GM18502 (cell line): ENCODE results near the gene GRAP2.

Experiments used
- ATAC-seq: cut with Tn5 transposase; IDR thresholded peaks from one replicate; pipeline ENCODE4 v1.9.1; 2021; ENCODE audit warnings: mild to moderate bottlenecking; ENCODE audit not compliant: unreplicated experiment, poor library complexity

Gene GRAP2

GRCh38 chr22:40004836-40005235, 104.0 kb downstream of the GRAP2 start:
- no peak for ATAC-seq

- ATAC-seq: no peak
Measured at GRCh38 chr22:40006641-40007040, 105.8 kb downstream of the GRAP2 start.

GRCh38 chr22:40007853-40008710, 107.2 kb downstream of the GRAP2 start:
- no peak for ATAC-seq

- no peak for ATAC-seq
Measured at GRCh38 chr22:40008726-40009291, 107.9 kb downstream of the GRAP2 start.

- ATAC-seq: no peak
Measured at GRCh38 chr22:40009292-40009774, 108.4 kb downstream of the GRAP2 start.

- ATAC-seq: no peak
Measured at GRCh38 chr22:40009951-40010671, 109.2 kb downstream of the GRAP2 start.

GRCh38 chr22:40010746-40011145, 109.9 kb downstream of the GRAP2 start:
- no peak for ATAC-seq

- ATAC-seq: no peak
Measured at GRCh38 chr22:40014667-40015248, 113.9 kb downstream of the GRAP2 start.

- no peak for ATAC-seq
Measured at GRCh38 chr22:40015358-40015976, 114.6 kb downstream of the GRAP2 start.

GRCh38 chr22:40018051-40018450, 117.2 kb downstream of the GRAP2 start:
- no peak for ATAC-seq

GRCh38 chr22:40019100-40019499, 118.2 kb downstream of the GRAP2 start:
- ATAC-seq: no peak

- no peak for ATAC-seq
Measured at GRCh38 chr22:40020956-40021355, 120.1 kb downstream of the GRAP2 start.

- no peak for ATAC-seq
Measured at GRCh38 chr22:40021401-40022000, 120.6 kb downstream of the GRAP2 start.

GRCh38 chr22:40022536-40023240, 121.8 kb downstream of the GRAP2 start:
- no peak for ATAC-seq
